Measurements from ENCODE around the gene NIPAL1. TPM values are rescaled to one million over a fixed set of nuclear protein-coding genes. Genes with fewer than 3 reads are reported as not detected.

The NIPAL1 gene
- total and polyA plus RNA-seq, 2 donors (not counting 3 experiments of a cell fraction or from before 2014, with no cell fraction given): 0.36 to 1.7 TPM

GRCh38 chr4:48033825-48034413, 17.3 kb downstream of the NIPAL1 start:
- Histone ChIP-seq H3K9ac (replicated peaks; ENCODE audit: extremely low read depth, insufficient read depth, low read length) (no peak overlapping the region), H4K20me1 (replicated peaks; ENCODE audit: control insufficient read depth, extremely low read depth, insufficient read depth, low read length) (no peaks in the 10 kb centered on the region), H3K9me3 (replicated peaks; ENCODE audit: control insufficient read depth, insufficient read depth, low read length) (no peaks in the 10 kb centered on the region), H3K27me3 (ENCODE audit: control insufficient read depth in 2 of 2, insufficient read depth in 2 of 2, low read length in 2 of 2) (no peaks in the 10 kb centered on the region), H2AFZ (ENCODE audit: low read depth, low read length) (no peak overlapping the region), H3K27ac (ENCODE audit: insufficient read depth, low read depth, low read length) (no peak overlapping the region), H3K4me3 (replicated peaks in 1 of 3; ENCODE audit: insufficient read depth in 1 of 3, low read depth in 1 of 3, low read length in 3 of 3) (no peak overlapping the region), H3K4me2 (ENCODE audit: insufficient read depth, low read length) (no peak overlapping the region), H3K79me2 (ENCODE audit: control insufficient read depth, insufficient read depth, low read length) (no peaks in the 10 kb centered on the region), H3K9me1 (replicated peaks; ENCODE audit: control insufficient read depth, extremely low read depth, insufficient read depth, low read length) (no peaks in the 10 kb centered on the region), H3K36me3 (ENCODE audit: control insufficient read depth in 2 of 2, extremely low read depth in 1 of 2, insufficient read depth in 2 of 2, low read length in 2 of 2) (no peaks in the 10 kb centered on the region), H3K4me1 (ENCODE audit: control insufficient read depth, extremely low read depth, insufficient read depth, low read length) (no peaks in the 10 kb centered on the region)
- no TSS peak for BruUV-seq (replicated peaks)
- ChIA-PET CTCF (interaction anchor here (0.6 to 4.0 kb wide), 19 partner anchors 8 to 108 kb away, joined by 3 to 42 read pairs (median 5); no protein-coding TSS in a partner anchor), POLR2A (no interaction called here)
- peak; percentile 48 to 53 for TF ChIP-seq CTCF (IDR thresholded peaks at IDR 0.05; ENCODE audit: extremely low read depth in 1 of 2, insufficient read depth in 1 of 2, low read depth in 1 of 2, low read length in 2 of 2)
- no peak for TF ChIP-seq GATA2 (IDR thresholded peaks at IDR 0.05; ENCODE audit: insufficient read depth, insufficient read length, low read depth, low read length)
- DNase-seq (ENCODE audit: low read depth, low spot score): peak; percentile 53
- intact Hi-C loops (cut with micrococcal nuclease) (loop anchor here (1.0 kb wide), 2 partner anchors 53 to 107 kb away; no protein-coding TSS in a partner anchor), dilution Hi-C loops (cut with MboI; ENCODE audit: extremely low pct_ligation_motif_present, low sequenced_read_pairs) (no loop called here)
- FAIRE-seq: peak; percentile 66

- DNase-seq (ENCODE audit: low read depth, low spot score) (no peak), FAIRE-seq (no peak)
Observed at GRCh38 chr4:48035952-48036351, 19.4 kb downstream of the NIPAL1 start.

More at GRCh38 chr4:48035952-48036351, 19.4 kb downstream of the NIPAL1 start:
- no peak overlapping the region for H3K27ac ChIP-seq (ENCODE audit: insufficient read depth, low read depth, low read length)
- no peak overlapping the region for H2AFZ ChIP-seq (ENCODE audit: low read depth, low read length)
- CTCF ChIA-PET: interaction anchor here (2.2 to 3.9 kb wide), 4 partner anchors 11 to 73 kb away, joined by 10 to 42 read pairs (median 15); no protein-coding TSS in a partner anchor
- POLR2A ChIA-PET: no interaction called here
- no peaks in the 10 kb centered on the region for H3K27me3 ChIP-seq (ENCODE audit: control insufficient read depth in 2 of 2, insufficient read depth in 2 of 2, low read length in 2 of 2)
- H3K9ac ChIP-seq (replicated peaks; ENCODE audit: extremely low read depth, insufficient read depth, low read length): no peak overlapping the region
- no peak for TF ChIP-seq MAX (IDR thresholded peaks at IDR 0.05; ENCODE audit: insufficient read depth, insufficient read length)
- no peak for TF ChIP-seq GATA2 (IDR thresholded peaks at IDR 0.05; ENCODE audit: insufficient read depth, insufficient read length, low read depth, low read length)
- no peak for TF ChIP-seq JUN (IDR thresholded peaks at IDR 0.05; ENCODE audit: borderline replicate concordance, insufficient read depth, insufficient read length, low read depth)
- TF ChIP-seq MYC (IDR thresholded peaks at IDR 0.05; ENCODE audit: low read depth, low read length): no peak
- no peak overlapping the region for H3K4me2 ChIP-seq (ENCODE audit: insufficient read depth, low read length)
- no peaks in the 10 kb centered on the region for H3K4me1 ChIP-seq (ENCODE audit: control insufficient read depth, extremely low read depth, insufficient read depth, low read length)
- H3K9me3 ChIP-seq (replicated peaks; ENCODE audit: control insufficient read depth, insufficient read depth, low read length): no peaks in the 10 kb centered on the region
- no TSS peak for BruUV-seq (replicated peaks)
- H4K20me1 ChIP-seq (replicated peaks; ENCODE audit: control insufficient read depth, extremely low read depth, insufficient read depth, low read length): no peaks in the 10 kb centered on the region
- H3K36me3 ChIP-seq (ENCODE audit: control insufficient read depth in 2 of 2, extremely low read depth in 1 of 2, insufficient read depth in 2 of 2, low read length in 2 of 2): no peaks in the 10 kb centered on the region
- no peaks in the 10 kb centered on the region for H3K9me1 ChIP-seq (replicated peaks; ENCODE audit: control insufficient read depth, extremely low read depth, insufficient read depth, low read length)
- dilution Hi-C loops (cut with MboI; ENCODE audit: extremely low pct_ligation_motif_present, low sequenced_read_pairs) (no loop called here), intact Hi-C loops (cut with micrococcal nuclease) (no loop called here)
- H3K4me3 ChIP-seq (replicated peaks in 1 of 3; ENCODE audit: insufficient read depth in 1 of 3, low read depth in 1 of 3, low read length in 3 of 3): no peak overlapping the region
- no peaks in the 10 kb centered on the region for H3K79me2 ChIP-seq (ENCODE audit: control insufficient read depth, insufficient read depth, low read length)
